Measurements from ENCODE around the gene GPX3. TPM values are rescaled to one million over a fixed set of nuclear protein-coding genes. Genes with fewer than 3 reads are reported as not detected.

GPX3 gene
- total RNA-seq, 4 donors from 2014 or later: 3,864 to 9,036 (median 5,113) TPM

DNA sequence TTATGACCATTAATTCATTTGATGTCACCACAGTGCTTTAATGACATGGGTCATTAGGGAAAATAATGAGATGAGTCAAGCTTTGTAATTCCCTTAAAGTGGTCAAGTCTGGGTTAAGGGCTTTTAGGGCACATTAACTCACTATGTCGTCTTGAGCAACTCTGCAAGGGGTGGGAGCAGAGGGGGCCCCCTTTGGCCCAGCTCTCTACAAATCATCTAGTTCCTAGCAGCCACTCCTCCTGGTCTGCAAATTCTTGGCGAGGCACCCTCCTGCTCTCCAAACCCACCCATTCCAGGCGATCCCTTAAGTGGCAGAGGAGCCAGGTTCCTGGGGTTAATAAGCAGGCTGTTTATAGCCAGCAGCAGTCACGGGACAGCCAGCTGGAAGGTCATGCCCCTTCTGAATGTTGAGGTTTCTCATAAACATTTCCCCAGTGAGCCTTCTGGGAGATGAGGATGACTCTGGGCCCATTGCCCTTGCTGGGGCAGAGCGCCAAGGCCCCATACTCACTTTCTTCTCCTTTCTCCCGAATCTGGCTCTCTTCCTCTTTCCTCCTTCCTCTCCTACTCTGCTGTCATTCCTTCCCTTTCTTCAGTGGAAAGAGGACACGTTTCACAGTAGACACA is 14.3 kb upstream of the GPX3 start:
- peak in 1 of 2 donors; percentile 31 for TF ChIP-seq POLR2A (IDR thresholded peaks at IDR 0.05)
- peak; percentile 85 to 98 for TF ChIP-seq EP300 (IDR thresholded peaks at IDR 0.05)
- TF ChIP-seq, protein P1, sequence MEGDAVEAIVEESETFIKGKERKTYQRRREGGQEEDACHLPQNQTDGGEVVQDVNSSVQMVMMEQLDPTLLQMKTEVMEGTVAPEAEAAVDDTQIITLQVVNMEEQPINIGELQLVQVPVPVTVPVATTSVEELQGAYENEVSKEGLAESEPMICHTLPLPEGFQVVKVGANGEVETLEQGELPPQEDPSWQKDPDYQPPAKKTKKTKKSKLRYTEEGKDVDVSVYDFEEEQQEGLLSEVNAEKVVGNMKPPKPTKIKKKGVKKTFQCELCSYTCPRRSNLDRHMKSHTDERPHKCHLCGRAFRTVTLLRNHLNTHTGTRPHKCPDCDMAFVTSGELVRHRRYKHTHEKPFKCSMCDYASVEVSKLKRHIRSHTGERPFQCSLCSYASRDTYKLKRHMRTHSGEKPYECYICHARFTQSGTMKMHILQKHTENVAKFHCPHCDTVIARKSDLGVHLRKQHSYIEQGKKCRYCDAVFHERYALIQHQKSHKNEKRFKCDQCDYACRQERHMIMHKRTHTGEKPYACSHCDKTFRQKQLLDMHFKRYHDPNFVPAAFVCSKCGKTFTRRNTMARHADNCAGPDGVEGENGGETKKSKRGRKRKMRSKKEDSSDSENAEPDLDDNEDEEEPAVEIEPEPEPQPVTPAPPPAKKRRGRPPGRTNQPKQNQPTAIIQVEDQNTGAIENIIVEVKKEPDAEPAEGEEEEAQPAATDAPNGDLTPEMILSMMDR (IDR thresholded peaks at IDR 0.05): peak in 1 of 5 experiments; percentile 13
- no peak overlapping the region for H3K4me3 ChIP-seq
- H3K36me3 ChIP-seq: no peaks in the 10 kb centered on the region
- H3K27ac ChIP-seq: peak overlapping the region; percentile 73 to 94 (median 86)
- no peaks in the 10 kb centered on the region for H3K27me3 ChIP-seq
- 4 to 12% methylated on average over 7 of the region's 7 CpGs for WGBS, 2 donors
- H3K9me3 ChIP-seq: no peaks in the 10 kb centered on the region
- peaks cover 6 to 77% (median 29%) of the 10 kb centered on the region in 4 donors for H3K4me1 ChIP-seq
- DNase-seq (ENCODE audit: low spot score in 2 of 2): peak; percentile 90 to 97

DNA sequence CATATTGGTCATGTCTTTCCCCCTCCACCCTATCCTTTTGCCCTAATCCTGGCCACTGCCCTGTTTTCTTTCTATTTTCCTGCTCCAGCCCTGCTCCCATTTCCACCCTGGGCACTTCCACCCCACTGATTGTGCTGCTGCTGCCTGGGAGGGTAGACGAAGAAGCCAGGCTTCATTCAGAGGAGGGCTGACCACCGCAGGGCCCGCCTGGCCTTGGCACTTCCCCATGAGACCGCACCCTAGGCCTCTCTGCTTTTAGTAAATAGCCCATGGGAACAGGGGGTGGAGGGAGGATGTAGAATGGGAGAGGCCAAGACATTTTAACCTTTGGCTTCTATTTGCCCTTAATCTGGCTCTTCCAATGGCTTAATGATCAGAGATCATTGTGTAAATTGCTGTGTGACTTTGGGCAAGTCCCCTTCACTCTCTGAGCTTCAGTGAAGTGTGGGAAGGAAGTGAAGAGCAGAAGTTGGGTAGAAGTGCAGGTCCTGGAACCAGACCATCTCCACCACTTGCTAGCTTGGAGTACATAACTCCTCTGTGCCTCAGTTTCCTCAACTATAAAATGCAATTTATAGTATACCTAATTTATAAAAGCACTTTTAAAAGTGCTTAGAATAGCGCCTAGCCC is 13.6 kb upstream of the GPX3 start:
- Histone ChIP-seq H3K36me3 (no peaks in the 10 kb centered on the region), H3K27ac (peak overlapping the region; percentile 73 to 94 (median 86)), H3K27me3 (no peaks in the 10 kb centered on the region), H3K4me1 (peaks cover 6 to 84% (median 29%) of the 10 kb centered on the region in 4 donors), H3K4me3 (no peak overlapping the region), H3K9me3 (no peaks in the 10 kb centered on the region)
- DNase-seq (ENCODE audit: low spot score in 2 of 2): no peak
- WGBS, 2 donors: 31 to 56% methylated on average over 5 of the region's 5 CpGs
- TF ChIP-seq, protein P1 (IDR thresholded peaks at IDR 0.05): no peak
- TF ChIP-seq EP300 (IDR thresholded peaks at IDR 0.05) (no peak), POLR2A (IDR thresholded peaks at IDR 0.05) (no peak)

DNA sequence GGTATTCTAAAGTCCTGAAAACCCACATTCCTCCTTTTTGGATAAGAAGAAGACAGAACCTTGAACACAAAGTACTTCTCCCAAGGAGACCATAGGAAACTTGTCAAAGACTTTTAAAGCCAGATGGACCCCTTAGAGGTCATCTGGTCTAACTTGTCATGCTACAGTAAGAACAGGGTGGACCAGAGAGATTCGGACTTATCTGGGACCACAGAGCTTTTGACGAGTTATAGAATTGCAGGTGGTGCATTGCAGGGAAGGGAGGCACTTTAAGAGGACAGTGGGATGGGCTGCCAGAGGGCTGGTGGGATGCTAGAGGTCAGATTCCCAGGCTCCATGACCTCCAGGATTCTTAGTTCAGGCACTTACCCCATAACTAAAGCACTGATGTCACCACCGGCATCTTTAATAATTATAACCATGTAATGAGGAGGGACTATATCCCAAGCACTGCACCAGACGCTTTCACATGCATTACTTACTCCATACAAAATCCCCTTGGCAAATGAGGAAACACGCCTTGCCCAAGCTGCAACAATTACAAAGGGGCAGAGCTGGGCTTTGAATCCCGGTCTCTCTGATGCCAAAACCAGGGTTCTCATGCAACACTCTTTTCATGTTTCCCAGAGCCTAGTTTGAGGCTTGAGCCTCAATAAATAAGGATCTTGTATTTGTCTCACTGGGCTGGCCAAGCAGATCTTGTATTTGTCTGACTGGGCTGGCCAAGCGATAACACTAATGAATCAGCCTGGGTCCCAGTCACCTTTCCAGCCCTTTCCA is 12.8 kb upstream of the GPX3 start:
- Histone ChIP-seq H3K4me1 (peaks cover 6 to 88% (median 31%) of the 10 kb centered on the region in 4 donors), H3K27ac (peak overlapping the region; percentile 73 to 94 (median 86))

DNA sequence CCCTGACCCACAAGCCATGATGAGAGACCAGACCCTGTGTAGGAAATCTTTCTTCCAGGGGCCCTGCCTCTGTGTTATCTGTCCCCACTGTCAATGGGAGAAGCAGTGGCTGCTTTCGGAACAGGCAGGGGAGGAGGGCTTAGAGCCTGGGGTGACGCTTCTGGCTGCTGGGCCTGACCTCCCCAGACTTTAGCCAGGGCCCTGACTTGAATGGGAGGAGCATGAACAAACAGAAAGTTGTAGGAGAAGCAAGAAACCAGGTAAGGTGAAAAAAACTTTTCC is 12.2 kb upstream of the GPX3 start:
- Histone ChIP-seq H3K9me3 (no peaks in the 10 kb centered on the region), H3K4me1 (peaks cover 6 to 88% (median 33%) of the 10 kb centered on the region in 4 donors), H3K4me3 (no peak overlapping the region), H3K27ac (peak overlapping the region; percentile 73 to 94 (median 86)), H3K36me3 (no peaks in the 10 kb centered on the region), H3K27me3 (no peaks in the 10 kb centered on the region)
- DNase-seq (ENCODE audit: low spot score in 2 of 2): no peak
- WGBS, 2 donors: 49 to 52% methylated on average over 2 of the region's 2 CpGs
- TF ChIP-seq, protein P1 (IDR thresholded peaks at IDR 0.05): no peak
- TF ChIP-seq EP300 (IDR thresholded peaks at IDR 0.05) (no peak), POLR2A (IDR thresholded peaks at IDR 0.05) (no peak)

More for the DNA sequence above, 12.8 kb upstream of the GPX3 start:
- 52 to 66% methylated on average over 7 of the region's 7 CpGs for WGBS, 2 donors
- H3K36me3 ChIP-seq: no peaks in the 10 kb centered on the region
- no peak for TF ChIP-seq POLR2A (IDR thresholded peaks at IDR 0.05)
- TF ChIP-seq EP300 (IDR thresholded peaks at IDR 0.05): peak in 1 of 2 donors; percentile 10
- no peak overlapping the region for H3K4me3 ChIP-seq
- H3K9me3 ChIP-seq: no peaks in the 10 kb centered on the region
- no peaks in the 10 kb centered on the region for H3K27me3 ChIP-seq
- no peak for DNase-seq (ENCODE audit: low spot score in 2 of 2)

DNA sequence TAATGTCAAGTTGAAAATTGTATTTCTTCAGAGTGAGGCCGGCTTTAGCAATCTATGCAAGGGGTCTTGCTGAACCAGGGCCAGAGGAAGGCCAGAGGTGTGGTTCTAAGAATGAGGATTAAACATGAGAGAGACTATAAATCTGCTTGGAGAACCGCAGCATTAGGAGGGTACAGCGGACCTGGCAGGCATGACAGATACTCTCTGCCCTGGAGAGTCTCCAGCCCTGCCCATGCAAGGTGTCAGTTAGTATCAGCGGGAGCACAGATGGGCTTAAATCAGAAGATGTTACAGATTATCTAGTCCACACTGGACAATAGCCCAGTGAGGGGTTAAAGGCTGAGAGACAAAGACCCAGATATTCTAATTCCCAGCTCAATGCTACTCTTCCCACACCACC is 11.5 kb upstream of the GPX3 start:
- no peaks in the 10 kb centered on the region for H3K36me3 ChIP-seq
- H3K9me3 ChIP-seq: no peaks in the 10 kb centered on the region
- no peaks in the 10 kb centered on the region for H3K27me3 ChIP-seq
- H3K27ac ChIP-seq: peak overlapping the region in 1 of 4 donors; percentile 94
- 94 to 99% methylated on average over 4 of the region's 4 CpGs for WGBS, 2 donors
- no peak overlapping the region for H3K4me3 ChIP-seq
- no peak for DNase-seq (ENCODE audit: low spot score in 2 of 2)
- H3K4me1 ChIP-seq: peaks cover 6 to 88% (median 35%) of the 10 kb centered on the region in 4 donors
- TF ChIP-seq, protein P1 (IDR thresholded peaks at IDR 0.05): no peak
- TF ChIP-seq POLR2A (IDR thresholded peaks at IDR 0.05) (no peak), EP300 (IDR thresholded peaks at IDR 0.05) (no peak)
